Esophagus squamous epithelium (tissue), 4 donors: ENCODE data around the gene CFAP77.

Experiments used
- POLR2A ChIP-seq, 4 donors: fragments of 450-650 bp; IDR thresholded peaks; one replicate each; pipeline ENCODE4 v1.6.1; 2017; ENCODE audit warnings: antibody characterized with exemption in 4 of 4, mild to moderate bottlenecking in 4 of 4, moderate library complexity in 3 of 4
- TF ChIP-seq, protein P1 (sequence below), 6 experiments: fragments of 450-650 bp in 4 of 6; fragments of 200-600 bp in 2 of 6; sonication (generic) in 2 of 6; IDR thresholded peaks; one replicate each; pipeline ENCODE4 v1.5.1; 2016 to 2019; ENCODE audit warnings: antibody characterized with exemption in 6 of 6, mild to moderate bottlenecking in 4 of 6, moderate library complexity in 4 of 6

DNA sequence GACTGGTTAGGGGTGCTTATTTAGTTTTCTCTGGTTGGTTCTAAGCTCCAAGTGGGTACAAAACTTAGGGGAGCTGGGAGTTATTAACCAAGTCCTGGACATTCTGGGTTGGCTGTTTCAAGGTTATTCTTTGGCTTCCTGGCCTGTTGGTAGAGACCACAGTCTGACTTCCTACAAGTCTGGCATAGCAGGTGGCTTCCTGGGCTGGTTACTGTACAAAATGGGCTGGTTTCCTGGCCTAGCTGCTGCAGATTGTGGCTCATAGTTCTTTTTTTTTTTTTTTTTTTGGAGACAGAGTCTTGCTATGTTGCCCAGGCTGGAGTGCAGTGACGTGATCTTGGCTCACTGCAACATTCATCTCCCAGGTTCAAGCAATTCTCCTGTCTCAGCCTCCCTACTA is 126.1 kb downstream of the CFAP77 start:
- TF ChIP-seq, protein P1, sequence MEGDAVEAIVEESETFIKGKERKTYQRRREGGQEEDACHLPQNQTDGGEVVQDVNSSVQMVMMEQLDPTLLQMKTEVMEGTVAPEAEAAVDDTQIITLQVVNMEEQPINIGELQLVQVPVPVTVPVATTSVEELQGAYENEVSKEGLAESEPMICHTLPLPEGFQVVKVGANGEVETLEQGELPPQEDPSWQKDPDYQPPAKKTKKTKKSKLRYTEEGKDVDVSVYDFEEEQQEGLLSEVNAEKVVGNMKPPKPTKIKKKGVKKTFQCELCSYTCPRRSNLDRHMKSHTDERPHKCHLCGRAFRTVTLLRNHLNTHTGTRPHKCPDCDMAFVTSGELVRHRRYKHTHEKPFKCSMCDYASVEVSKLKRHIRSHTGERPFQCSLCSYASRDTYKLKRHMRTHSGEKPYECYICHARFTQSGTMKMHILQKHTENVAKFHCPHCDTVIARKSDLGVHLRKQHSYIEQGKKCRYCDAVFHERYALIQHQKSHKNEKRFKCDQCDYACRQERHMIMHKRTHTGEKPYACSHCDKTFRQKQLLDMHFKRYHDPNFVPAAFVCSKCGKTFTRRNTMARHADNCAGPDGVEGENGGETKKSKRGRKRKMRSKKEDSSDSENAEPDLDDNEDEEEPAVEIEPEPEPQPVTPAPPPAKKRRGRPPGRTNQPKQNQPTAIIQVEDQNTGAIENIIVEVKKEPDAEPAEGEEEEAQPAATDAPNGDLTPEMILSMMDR (IDR thresholded peaks at IDR 0.05): no peak
- TF ChIP-seq POLR2A (IDR thresholded peaks at IDR 0.05): no peak
